Measurements from ENCODE around the gene CAPN15. TPM values are rescaled to one million over a fixed set of nuclear protein-coding genes. Genes with fewer than 3 reads are reported as not detected.

CAPN15 gene
- total and polyA plus RNA-seq, 2 experiments from 2014 or later: 5.4 to 68.0 TPM

DNA sequence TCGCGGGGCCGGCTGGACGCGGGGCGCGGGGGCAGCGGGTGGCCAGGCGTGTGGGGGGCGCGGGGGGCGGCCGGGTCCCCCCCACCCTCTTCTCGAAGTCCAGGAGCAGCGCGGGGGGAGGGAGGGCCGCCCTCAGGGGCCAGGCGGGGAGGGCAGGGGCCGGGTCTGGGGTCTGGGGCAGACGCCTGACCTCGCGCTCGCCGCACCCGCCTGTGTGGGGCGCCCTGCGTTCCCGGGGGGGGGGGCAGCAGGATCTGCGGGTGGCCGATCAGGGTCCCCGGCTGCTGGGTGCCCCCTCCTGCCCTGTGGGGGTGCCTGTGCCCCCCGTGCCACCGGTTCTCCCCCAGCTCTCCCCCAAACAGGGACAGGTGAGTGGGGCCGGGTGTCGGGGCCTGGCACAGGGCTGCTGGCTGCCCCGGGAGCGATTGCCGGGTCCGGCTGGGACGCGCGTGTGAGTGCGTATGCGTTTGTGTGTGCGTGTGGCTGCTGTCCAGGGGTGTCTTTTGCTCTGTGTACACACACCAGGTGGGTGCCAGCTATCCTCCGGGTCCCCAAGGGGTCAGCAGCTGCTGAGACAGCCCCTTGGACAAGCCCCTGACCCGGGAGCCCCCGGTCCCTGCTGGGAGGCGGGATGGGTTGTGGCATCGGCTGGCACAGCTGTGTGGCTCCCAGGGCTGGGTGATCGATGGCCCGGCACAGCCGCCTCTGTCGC lies 33.3 kb downstream of the CAPN15 start:
- H3F3A ChIP-seq (ENCODE audit: insufficient read depth): no peaks in the 10 kb centered on the region
- no peak for DNase-seq
- WGBS, 2 experiments (ENCODE audit: low coverage in 1 of 2, low lambda C conversion rate in 2 of 2, missing lambda C conversion rate in 2 of 2): 8 to 29% methylated on average over 17 to 31 of the region's 54 CpGs

DNA sequence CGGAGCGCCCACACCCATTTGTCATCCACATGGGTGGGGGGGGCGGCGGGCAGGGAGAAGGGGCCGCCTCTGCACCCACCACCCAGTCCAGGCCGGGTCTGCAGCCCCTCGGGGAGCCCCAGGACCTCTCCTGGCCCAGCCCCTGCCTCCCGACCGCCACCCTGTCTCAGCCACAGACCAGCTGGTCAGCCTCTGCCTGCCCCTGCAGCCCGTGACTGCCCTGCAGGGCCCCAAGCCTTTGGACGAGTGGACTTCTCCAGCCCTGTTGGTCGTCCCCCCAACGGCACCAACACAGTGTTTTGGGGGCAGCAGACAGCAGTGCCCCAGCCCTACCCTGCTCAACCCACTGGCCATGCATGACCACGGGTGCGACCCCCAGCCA lies 33.9 kb downstream of the CAPN15 start:
- H3K9me2 ChIP-seq (ENCODE audit: insufficient read depth): no peaks in the 10 kb centered on the region
- peaks cover 13% of the 10 kb centered on the region; the same call in 1 of the 2 replicates for H3K27me3 ChIP-seq (replicated peaks; ENCODE audit: insufficient read depth)
- H3K27ac ChIP-seq: no peak overlapping the region
- no peaks in the 10 kb centered on the region for H4K20me1 ChIP-seq (ENCODE audit: insufficient read depth)
- no peaks in the 10 kb centered on the region for H3K79me2 ChIP-seq (ENCODE audit: insufficient read depth)
- H3F3A ChIP-seq (ENCODE audit: insufficient read depth): no peaks in the 10 kb centered on the region
- TF ChIP-seq EZH2phosphoT487 (IDR thresholded peaks at IDR 0.05; ENCODE audit: insufficient read depth, low read depth) (no peak), EZH2 (IDR thresholded peaks at IDR 0.05; ENCODE audit: insufficient read depth, poor library complexity, severe bottlenecking) (no peak)
- no peak overlapping the region for H3K9ac ChIP-seq
- H3K4me3 ChIP-seq: no peak overlapping the region
- 66 to 67% methylated on average over 8 to 10 of the region's 15 CpGs for WGBS, 2 experiments (ENCODE audit: low coverage in 1 of 2, low lambda C conversion rate in 2 of 2, missing lambda C conversion rate in 2 of 2)
- H2AFZ ChIP-seq: no peak overlapping the region
- DNase-seq: no peak
- H3K9me3 ChIP-seq (ENCODE audit: low read depth): no peaks in the 10 kb centered on the region
- H3K4me1 ChIP-seq (ENCODE audit: insufficient read depth): no peaks in the 10 kb centered on the region
- in situ Hi-C loops (cut with MboI): no loop called here
- H3K4me2 ChIP-seq (ENCODE audit: unreplicated experiment): no peak overlapping the region
- no peaks in the 10 kb centered on the region for H3K36me3 ChIP-seq (ENCODE audit: low read depth)

More for the DNA sequence above, 33.3 kb downstream of the CAPN15 start:
- Histone ChIP-seq H2AFZ (no peak overlapping the region), H3K4me1 (ENCODE audit: insufficient read depth) (no peaks in the 10 kb centered on the region), H3K27me3 (replicated peaks; ENCODE audit: insufficient read depth) (peaks cover 13% of the 10 kb centered on the region; the same call in 1 of the 2 replicates), H3K9me3 (ENCODE audit: low read depth) (no peaks in the 10 kb centered on the region), H3K27ac (no peak overlapping the region), H4K20me1 (ENCODE audit: insufficient read depth) (no peaks in the 10 kb centered on the region), H3K9me2 (ENCODE audit: insufficient read depth) (no peaks in the 10 kb centered on the region), H3K36me3 (ENCODE audit: low read depth) (no peaks in the 10 kb centered on the region), H3K9ac (no peak overlapping the region), H3K4me3 (no peak overlapping the region), H3K4me2 (ENCODE audit: unreplicated experiment) (no peak overlapping the region), H3K79me2 (ENCODE audit: insufficient read depth) (no peaks in the 10 kb centered on the region)
- peak; percentile 89 for TF ChIP-seq EZH2 (IDR thresholded peaks at IDR 0.05; ENCODE audit: insufficient read depth, poor library complexity, severe bottlenecking)
- no peak for TF ChIP-seq EZH2phosphoT487 (IDR thresholded peaks at IDR 0.05; ENCODE audit: insufficient read depth, low read depth)
- in situ Hi-C loops (cut with MboI): no loop called here

DNA sequence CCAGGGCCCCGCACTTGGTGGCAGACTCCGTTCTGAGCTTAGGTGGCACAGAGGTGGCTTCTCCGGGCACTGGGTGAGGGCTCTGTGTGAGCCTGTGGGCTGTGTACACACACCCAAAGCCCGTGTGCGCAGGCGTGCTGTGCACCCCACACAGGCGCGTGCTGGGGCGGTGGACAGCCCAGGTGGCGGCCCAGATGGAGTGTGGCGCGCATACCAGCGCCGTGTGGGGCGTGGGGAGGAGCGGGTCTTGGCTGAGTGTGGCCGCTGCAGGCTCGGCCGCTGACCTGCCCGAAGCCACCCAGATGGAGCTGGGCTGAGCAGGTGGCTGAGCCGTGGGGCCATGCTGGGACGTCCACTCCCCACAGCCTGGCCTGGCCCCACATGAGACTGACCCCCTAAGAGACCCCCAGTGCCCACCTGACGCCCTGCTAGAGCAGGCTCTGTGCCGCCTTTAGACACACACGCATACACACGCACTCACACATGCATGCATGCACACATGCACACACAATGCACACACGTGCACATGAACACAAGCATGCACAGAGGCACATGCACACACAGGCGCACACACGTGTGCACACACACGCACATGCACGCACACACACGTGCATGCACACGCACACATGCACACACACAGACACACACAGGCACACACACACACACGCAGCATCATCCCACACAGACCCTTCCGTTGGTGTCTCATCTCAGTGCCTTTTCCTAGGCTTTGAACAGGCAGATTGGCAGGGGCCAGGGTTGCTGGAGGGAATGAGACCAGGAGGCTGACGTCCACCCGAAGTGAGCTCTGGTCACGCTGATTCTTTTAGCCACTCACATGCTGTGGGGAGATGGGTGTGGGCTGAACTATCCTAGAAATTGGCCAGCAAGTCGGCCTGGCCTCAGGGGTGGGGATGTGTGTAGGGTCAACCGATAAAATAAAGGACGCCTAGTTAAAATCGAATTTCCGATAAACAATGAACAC lies 34.7 kb downstream of the CAPN15 start:
- no peak overlapping the region for H3K4me3 ChIP-seq

DNA sequence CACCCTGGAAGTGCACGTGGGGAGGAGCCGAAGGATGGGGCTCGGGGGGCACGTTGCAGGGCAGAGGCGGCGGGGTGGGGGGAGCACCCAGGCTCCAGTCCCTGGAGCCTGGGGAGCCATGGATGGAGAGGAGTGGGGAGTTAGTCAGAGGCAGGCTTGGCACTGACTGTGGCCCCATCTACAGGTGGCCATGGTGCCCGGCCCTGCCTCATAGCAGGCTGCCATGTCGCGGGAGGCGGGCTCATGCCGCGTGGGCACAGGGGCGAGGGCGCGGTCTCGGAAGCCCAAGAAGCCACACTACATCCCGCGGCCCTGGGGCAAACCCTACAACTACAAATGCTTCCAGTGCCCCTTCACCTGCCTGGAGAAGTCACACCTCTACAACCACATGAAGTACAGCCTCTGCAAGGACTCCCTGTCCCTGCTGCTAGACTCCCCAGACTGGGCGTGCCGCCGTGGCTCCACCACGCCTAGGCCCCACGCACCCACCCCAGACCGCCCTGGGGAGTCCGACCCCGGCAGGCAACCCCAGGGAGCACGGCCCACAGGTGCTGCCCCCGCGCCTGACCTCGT lies 35.6 kb downstream of the CAPN15 start:
- no peaks in the 10 kb centered on the region for H3K9me2 ChIP-seq (ENCODE audit: insufficient read depth)
- no peaks in the 10 kb centered on the region for H4K20me1 ChIP-seq (ENCODE audit: insufficient read depth)
- H3K79me2 ChIP-seq (ENCODE audit: insufficient read depth): no peaks in the 10 kb centered on the region
- DNase-seq: no peak
- no peak overlapping the region for H3K4me2 ChIP-seq (ENCODE audit: unreplicated experiment)
- H3K27ac ChIP-seq: no peak overlapping the region
- H3K27me3 ChIP-seq (replicated peaks; ENCODE audit: insufficient read depth): peaks cover 13% of the 10 kb centered on the region; the same call in 1 of the 2 replicates
- no peak overlapping the region for H3K9ac ChIP-seq
- in situ Hi-C loops (cut with MboI): no loop called here
- WGBS, 2 experiments (ENCODE audit: low coverage in 1 of 2, low lambda C conversion rate in 2 of 2, missing lambda C conversion rate in 2 of 2): 86 to 88% methylated on average over 28 to 30 of the region's 30 CpGs
- H3K4me3 ChIP-seq: no peak overlapping the region
- H3K36me3 ChIP-seq (ENCODE audit: low read depth): no peaks in the 10 kb centered on the region
- H3K4me1 ChIP-seq (ENCODE audit: insufficient read depth): no peaks in the 10 kb centered on the region
- H3F3A ChIP-seq (ENCODE audit: insufficient read depth): no peaks in the 10 kb centered on the region
- TF ChIP-seq EZH2phosphoT487 (IDR thresholded peaks at IDR 0.05; ENCODE audit: insufficient read depth, low read depth) (no peak), EZH2 (IDR thresholded peaks at IDR 0.05; ENCODE audit: insufficient read depth, poor library complexity, severe bottlenecking) (no peak)
- no peak overlapping the region for H2AFZ ChIP-seq
- no peaks in the 10 kb centered on the region for H3K9me3 ChIP-seq (ENCODE audit: low read depth)

More for the DNA sequence above, 34.7 kb downstream of the CAPN15 start:
- in situ Hi-C loops (cut with MboI): no loop called here
- H3K27ac ChIP-seq: no peak overlapping the region
- no peak overlapping the region for H2AFZ ChIP-seq
- no peaks in the 10 kb centered on the region for H4K20me1 ChIP-seq (ENCODE audit: insufficient read depth)
- no peaks in the 10 kb centered on the region for H3K9me3 ChIP-seq (ENCODE audit: low read depth)
- peaks cover 13% of the 10 kb centered on the region; the same call in 1 of the 2 replicates for H3K27me3 ChIP-seq (replicated peaks; ENCODE audit: insufficient read depth)
- no peak for DNase-seq
- H3K79me2 ChIP-seq (ENCODE audit: insufficient read depth): no peaks in the 10 kb centered on the region
- 70 to 72% methylated on average over 39 to 43 of the region's 43 CpGs for WGBS, 2 experiments (ENCODE audit: low coverage in 1 of 2, low lambda C conversion rate in 2 of 2, missing lambda C conversion rate in 2 of 2)
- no peak for TF ChIP-seq EZH2phosphoT487 (IDR thresholded peaks at IDR 0.05; ENCODE audit: insufficient read depth, low read depth)
- TF ChIP-seq EZH2 (IDR thresholded peaks at IDR 0.05; ENCODE audit: insufficient read depth, poor library complexity, severe bottlenecking): no peak
- H3K36me3 ChIP-seq (ENCODE audit: low read depth): no peaks in the 10 kb centered on the region
- no peak overlapping the region for H3K9ac ChIP-seq
- no peaks in the 10 kb centered on the region for H3F3A ChIP-seq (ENCODE audit: insufficient read depth)
- no peaks in the 10 kb centered on the region for H3K4me1 ChIP-seq (ENCODE audit: insufficient read depth)
- H3K4me2 ChIP-seq (ENCODE audit: unreplicated experiment): no peak overlapping the region
- H3K9me2 ChIP-seq (ENCODE audit: insufficient read depth): no peaks in the 10 kb centered on the region
